IPS DF 6.9 (cell line): ENCODE results near the gene OR8D1.

Source experiments
- DNase-seq: peaks from one replicate; pipeline ENCODE4 v3.0.0-alpha.2; 2013; ENCODE audit warnings: low read depth, low spot score
- H3K27ac ChIP-seq: one replicate; pipeline ENCODE4 v1.5.1; 2013; ENCODE audit warnings: low read length, control low read depth
- H3K27me3 ChIP-seq: 2 replicates; pipeline ENCODE4 v1.6.1; 2013; ENCODE audit warnings: mild to moderate bottlenecking, low read length; ENCODE audit not compliant: control insufficient read depth, insufficient read depth
- H3K36me3 ChIP-seq: 2 replicates; pipeline ENCODE4 v1.6.1; 2013; ENCODE audit warnings: low read length; ENCODE audit not compliant: control insufficient read depth, insufficient read depth
- H3K4me1 ChIP-seq: 2 replicates; pipeline ENCODE4 v1.6.1; 2013; ENCODE audit warnings: low read length; ENCODE audit not compliant: control insufficient read depth, insufficient read depth
- H3K4me3 ChIP-seq: 2 replicates; pipeline ENCODE4 v1.5.1; 2013; ENCODE audit warnings: mild to moderate bottlenecking, low read length
- H3K9me3 ChIP-seq: 2 replicates; pipeline ENCODE4 v1.6.1; 2013; ENCODE audit warnings: low read length, inconsistent platforms; ENCODE audit not compliant: control insufficient read depth, insufficient read depth
- WGBS: extraction: QIAGEN DNeasy Blood & Tissue Kit; methylation state at CpG from one replicate; pipeline ENCODE4 v1.1.7; 2013; ENCODE audit warnings: mixed read lengths, missing lambda C conversion rate; ENCODE audit not compliant: insufficient read length, insufficient coverage; 5-methylcytosine and 5-hydroxymethylcytosine counted together

OR8D1 gene

GRCh38 chr11:124313849-124314248 is at the start of gene OR8D1:
OR8D1 (minus strand) TSS chr11:124313949; CDS start chr11:124310766, 3,183 bp downstream.
- H3K27me3 ChIP-seq, result no peaks in the 10 kb centered on the region
- no peak for DNase-seq
- no peaks in the 10 kb centered on the region for H3K36me3 ChIP-seq
- no peaks in the 10 kb centered on the region for H3K9me3 ChIP-seq
- H3K4me1 ChIP-seq, result no peaks in the 10 kb centered on the region
- WGBS, result no CpG with 5 or more reads among the region's 2 CpGs
- no peak within 1 kb of the TSS for H3K27ac ChIP-seq
- no peak within 1 kb of the TSS for H3K4me3 ChIP-seq

GRCh38 chr11:124359566-124359965 is 45.8 kb upstream of the OR8D1 start:
- whole genome bisulfite sequencing, result no CpG with 5 or more reads among the region's 2 CpGs
- no peaks in the 10 kb centered on the region for H3K27me3 ChIP-seq

DNA sequence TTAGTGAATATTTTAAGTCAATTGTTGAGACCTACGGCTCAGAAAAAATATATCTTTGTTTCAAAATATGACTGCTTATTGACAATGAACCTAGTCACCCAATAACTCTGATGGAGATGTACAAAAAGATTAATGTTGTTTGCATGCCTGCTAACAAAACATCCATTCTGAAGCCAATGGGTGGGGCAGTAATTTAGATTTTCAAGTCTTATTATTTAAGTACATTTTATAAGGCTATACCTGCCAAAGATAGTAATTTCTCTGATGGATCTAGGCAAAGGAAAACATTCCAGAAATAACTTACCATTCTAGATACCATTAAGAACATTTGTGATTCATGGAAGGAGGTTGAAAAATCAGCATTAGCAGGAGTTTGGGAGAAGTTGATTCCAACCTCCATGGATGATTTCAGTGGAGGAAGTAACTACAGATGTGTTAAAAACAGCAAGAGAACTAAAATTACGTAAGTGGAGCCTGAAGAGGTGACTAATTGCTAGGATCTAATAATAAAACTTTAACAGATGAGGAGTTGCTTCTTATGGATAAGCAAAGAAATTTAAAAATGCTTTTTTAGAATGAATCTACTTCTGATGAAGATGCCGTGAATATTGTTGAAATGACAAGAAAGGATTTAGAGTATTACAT is 32.7 kb upstream of the OR8D1 start:
- H3K27ac ChIP-seq, result no peak overlapping the region
- H3K27me3 ChIP-seq, result no peaks in the 10 kb centered on the region
- WGBS, result no CpG with 5 or more reads among the region's 3 CpGs

More at GRCh38 chr11:124359566-124359965, 45.8 kb upstream of the OR8D1 start:
- Histone ChIP-seq H3K9me3 (no peaks in the 10 kb centered on the region), H3K4me3 (no peak overlapping the region), H3K36me3 (no peaks in the 10 kb centered on the region), H3K27ac (no peak overlapping the region), H3K4me1 (no peaks in the 10 kb centered on the region)
- no peak for DNase-seq

DNA sequence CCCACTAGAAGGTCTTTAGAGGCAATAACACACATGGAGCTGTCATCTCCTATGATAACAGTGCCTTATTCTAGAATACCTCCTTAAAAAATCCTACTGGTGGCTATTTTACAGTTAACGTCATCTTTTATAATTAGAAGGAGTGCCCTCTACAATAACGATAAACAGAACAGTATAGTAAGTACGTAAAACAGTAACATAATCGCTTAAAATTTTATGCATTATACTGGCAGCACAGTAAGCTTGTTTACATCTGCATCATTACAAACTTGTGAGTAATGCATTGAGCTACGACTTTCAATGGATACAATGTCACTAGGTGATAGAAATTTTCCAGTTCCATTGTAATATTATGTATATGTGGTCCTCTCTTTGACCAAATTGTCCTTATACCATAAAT is 30.6 kb upstream of the OR8D1 start:
- Histone ChIP-seq H3K27me3 (no peaks in the 10 kb centered on the region), H3K36me3 (no peaks in the 10 kb centered on the region), H3K4me1 (no peaks in the 10 kb centered on the region), H3K4me3 (no peak overlapping the region), H3K9me3 (no peaks in the 10 kb centered on the region), H3K27ac (no peak overlapping the region)
- no CpG with 5 or more reads among the region's 5 CpGs for WGBS
- no peak for DNase-seq

More for the DNA sequence above, 32.7 kb upstream of the OR8D1 start:
- Histone ChIP-seq H3K9me3 (no peaks in the 10 kb centered on the region), H3K4me3 (no peak overlapping the region), H3K36me3 (no peaks in the 10 kb centered on the region), H3K4me1 (no peaks in the 10 kb centered on the region)
- DNase-seq, result no peak

DNA sequence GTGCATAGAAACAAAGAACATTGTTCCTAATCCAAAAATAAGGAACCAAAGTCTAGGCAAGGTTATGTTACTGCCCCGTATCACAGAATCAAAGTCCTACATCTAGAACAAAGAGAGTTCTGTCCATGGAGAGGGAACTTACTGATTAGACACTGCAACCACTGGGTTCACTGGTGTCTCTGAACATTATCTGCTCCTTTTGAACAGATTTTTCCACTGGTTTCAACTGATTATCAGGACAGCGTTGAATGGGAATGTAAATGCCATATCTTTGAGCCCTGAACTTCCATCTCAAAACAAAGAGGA is 26.3 kb upstream of the OR8D1 start:
- H3K27ac ChIP-seq, result no peak overlapping the region

DNA sequence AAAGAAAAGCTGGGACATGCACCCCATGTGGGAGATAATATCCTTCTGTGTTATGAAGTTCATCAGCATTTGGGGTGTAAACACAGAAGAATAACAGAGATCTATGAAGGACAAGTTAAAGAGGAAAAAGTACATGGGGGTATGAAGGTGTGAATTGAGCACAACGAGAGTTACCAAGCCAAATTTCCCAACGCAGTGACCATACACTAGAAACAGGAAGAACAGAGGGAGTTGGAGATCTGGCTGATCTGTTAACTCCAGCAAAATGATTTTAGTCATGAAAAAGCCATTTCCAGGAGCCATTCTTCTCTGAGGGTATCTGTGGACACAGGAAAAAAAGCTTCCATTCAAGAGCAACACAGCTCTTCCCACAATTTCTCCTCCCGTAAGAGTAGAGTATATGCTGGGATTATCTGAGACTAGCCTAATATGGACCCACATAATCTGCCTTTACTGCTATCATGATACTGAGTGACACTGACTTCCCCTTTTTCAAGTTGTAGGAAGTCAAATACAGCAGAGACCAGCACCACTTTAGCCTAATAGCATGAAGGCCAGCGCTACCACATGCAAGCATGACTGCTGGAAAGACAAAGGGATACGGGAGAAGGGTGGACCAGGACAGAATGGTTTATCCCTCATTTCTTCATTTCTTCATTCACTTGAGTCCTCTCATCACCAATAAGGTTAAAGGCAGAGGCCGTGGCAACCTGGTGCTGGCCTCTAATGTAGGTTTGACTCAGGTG is 25.8 kb upstream of the OR8D1 start:
- H3K4me1 ChIP-seq, result no peaks in the 10 kb centered on the region
- H3K36me3 ChIP-seq, result no peaks in the 10 kb centered on the region
- no peaks in the 10 kb centered on the region for H3K9me3 ChIP-seq
- no CpG with 5 or more reads among the region's 6 CpGs for WGBS
- H3K4me3 ChIP-seq, result no peak overlapping the region
- no peak for DNase-seq
- H3K27me3 ChIP-seq, result no peaks in the 10 kb centered on the region
- H3K27ac ChIP-seq, result no peak overlapping the region

More for the DNA sequence above, 26.3 kb upstream of the OR8D1 start:
- Histone ChIP-seq H3K36me3 (no peaks in the 10 kb centered on the region), H3K9me3 (no peaks in the 10 kb centered on the region), H3K27me3 (no peaks in the 10 kb centered on the region), H3K4me3 (no peak overlapping the region), H3K4me1 (no peaks in the 10 kb centered on the region)
- WGBS, result no CpG with 5 or more reads among the region's 2 CpGs
- DNase-seq, result no peak

GRCh38 chr11:124331873-124332272 is 18.1 kb upstream of the OR8D1 start:
- Histone ChIP-seq H3K27ac (no peak overlapping the region), H3K4me1 (no peaks in the 10 kb centered on the region), H3K36me3 (no peaks in the 10 kb centered on the region), H3K4me3 (no peak overlapping the region), H3K27me3 (no peaks in the 10 kb centered on the region), H3K9me3 (no peaks in the 10 kb centered on the region; the same call in 1 of the 2 replicates)
- no peak for DNase-seq
- no CpG with 5 or more reads among the region's 3 CpGs for WGBS

DNA sequence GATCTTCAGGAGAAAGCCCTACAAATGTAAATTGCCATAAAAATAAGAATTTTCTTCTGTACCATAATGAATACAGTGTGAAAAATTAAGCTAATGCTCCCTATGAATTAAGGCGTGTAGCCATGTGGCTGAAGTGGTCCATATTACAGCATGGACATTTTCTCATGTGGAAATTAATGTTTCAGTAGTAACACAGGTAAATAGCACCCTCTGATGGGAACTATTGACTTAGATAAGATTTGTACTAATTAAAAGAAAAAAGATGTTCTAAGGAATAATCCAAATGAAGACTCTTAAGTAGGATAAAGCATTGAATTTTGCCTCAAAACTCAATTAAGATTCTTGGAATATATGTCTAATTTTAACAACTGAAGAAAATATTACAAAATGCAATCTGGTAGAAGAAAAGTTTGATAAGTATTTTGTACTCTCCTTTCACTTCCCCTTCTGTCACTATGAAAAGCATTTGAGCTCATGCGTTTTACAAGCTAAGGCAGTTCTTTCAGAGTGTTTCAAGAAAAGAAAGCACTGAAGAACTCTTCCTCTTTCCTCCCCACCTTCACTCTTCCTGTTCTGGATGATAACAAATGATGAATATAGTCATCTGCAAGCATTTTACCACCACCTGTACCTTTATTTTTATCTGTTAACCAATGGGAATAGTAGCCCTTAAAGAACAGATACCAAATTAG is 16.2 kb upstream of the OR8D1 start:
- no peak for DNase-seq
- Histone ChIP-seq H3K27me3 (no peaks in the 10 kb centered on the region), H3K27ac (no peak overlapping the region), H3K4me1 (no peaks in the 10 kb centered on the region), H3K4me3 (no peak overlapping the region), H3K9me3 (no peaks in the 10 kb centered on the region; the same call in 1 of the 2 replicates), H3K36me3 (no peaks in the 10 kb centered on the region)
- WGBS, result no CpG with 5 or more reads among the region's 2 CpGs

DNA sequence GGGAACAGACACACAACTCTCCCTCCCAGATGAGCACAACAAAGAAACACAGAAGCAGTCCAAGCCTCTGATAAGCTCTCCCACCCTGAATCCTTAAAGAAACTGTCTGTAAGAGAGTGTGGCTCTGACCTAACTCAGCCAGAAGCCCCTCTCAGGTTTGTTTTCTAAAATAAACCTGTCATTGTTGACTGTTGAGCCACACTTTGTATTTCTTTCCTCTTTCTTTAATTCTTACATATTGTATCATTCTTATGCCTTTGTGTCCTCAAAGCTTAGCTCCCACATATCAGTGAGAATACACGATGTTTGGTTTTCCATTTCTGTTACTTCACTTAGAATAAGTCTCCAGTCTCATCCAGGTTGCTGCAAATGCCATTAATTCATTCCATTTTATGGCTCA is 14.0 kb upstream of the OR8D1 start:
- Histone ChIP-seq H3K27me3 (no peaks in the 10 kb centered on the region), H3K27ac (no peak overlapping the region), H3K4me1 (no peaks in the 10 kb centered on the region), H3K36me3 (no peaks in the 10 kb centered on the region), H3K4me3 (no peak overlapping the region), H3K9me3 (no peaks in the 10 kb centered on the region; the same call in 1 of the 2 replicates)
- WGBS, result no CpG with 5 or more reads among the region's 1 CpG
- no peak for DNase-seq

GRCh38 chr11:124322356-124322755 is 8.6 kb upstream of the OR8D1 start:
- Histone ChIP-seq H3K4me3 (no peak overlapping the region), H3K9me3 (no peaks in the 10 kb centered on the region), H3K36me3 (no peaks in the 10 kb centered on the region), H3K27me3 (no peaks in the 10 kb centered on the region), H3K4me1 (no peaks in the 10 kb centered on the region), H3K27ac (no peak overlapping the region)
- DNase-seq, result no peak
- WGBS, result no CpG with 5 or more reads among the region's 1 CpG
